Measurements from ENCODE around the gene FGF22. TPM values are rescaled to one million over a fixed set of nuclear protein-coding genes. Genes with fewer than 3 reads are reported as not detected.

FGF22 gene
- total and polyA plus RNA-seq, 10 of the 15 experiments (the other 5 are each of a cell fraction or from before 2014, with no cell fraction given), result 0.05 TPM; not detected in 9

- no peaks in the 10 kb centered on the region for H3K4me1 ChIP-seq (ENCODE audit: control insufficient read depth, insufficient read depth, low read length)
- H3K27ac ChIP-seq (ENCODE audit: control insufficient read depth, insufficient read depth), result no peak overlapping the region
- H2AFZ ChIP-seq (ENCODE audit: control insufficient read depth, low read depth, low read length), result no peak overlapping the region
- H3K4me2 ChIP-seq (ENCODE audit: control insufficient read depth, insufficient read depth), result no peak overlapping the region
- ChIA-PET CTCF (no interaction called here), RAD21 (ENCODE audit: unreplicated experiment) (interaction anchor here (0.6 kb wide), 1 partner anchor 122 kb away, joined by 3 read pairs; no protein-coding TSS in a partner anchor), POLR2A (no interaction called here), SMC1A (ENCODE audit: uncharacterized antibody, unreplicated experiment) (no interaction called here)
- H3K9me3 ChIP-seq (replicated peaks; ENCODE audit: control insufficient read depth, insufficient read depth, low read length), result no peaks in the 10 kb centered on the region
- peaks cover under 1% of the 10 kb centered on the region; the same call in 1 of the 2 replicates for H4K20me1 ChIP-seq (ENCODE audit: control insufficient read depth, insufficient read depth)
- peaks cover 8% of the 10 kb centered on the region for H3K79me2 ChIP-seq (ENCODE audit: control insufficient read depth, insufficient read depth, low read length)
- no peak overlapping the region for H3K9ac ChIP-seq (ENCODE audit: control insufficient read depth, insufficient read depth, low read length)
- in situ Hi-C loops (cut with MboI) (no loop called here), intact Hi-C loops (cut with micrococcal nuclease; ENCODE audit: unreplicated experiment) (no loop called here)
- 87% methylated on average over 11 of the region's 29 CpGs for WGBS (ENCODE audit: insufficient coverage, insufficient replicate concordance, low lambda C conversion rate, missing lambda C conversion rate)
- no peak for FAIRE-seq
- TF ChIP-seq STAT3 (IDR thresholded peaks at IDR 0.05; ENCODE audit: low read depth, low read length) (no peak), STAT1 (conservative IDR thresholded peaks at IDR 0.05) (no peak), BCLAF1 (IDR thresholded peaks at IDR 0.05) (no peak), ZNF384 (IDR thresholded peaks at IDR 0.05; ENCODE audit: borderline replicate concordance, low read depth, low read length) (no peak), POLR2A (IDR thresholded peaks at IDR 0.05; ENCODE audit: low read depth, low read length) (peak; percentile 13), ZNF217 (IDR thresholded peaks at IDR 0.05) (no peak), HDAC2 (IDR thresholded peaks at IDR 0.05) (no peak)
- no TSS peak for BruUV-seq (replicated peaks)
- H3K27me3 ChIP-seq (replicated peaks in 1 of 2; ENCODE audit: control insufficient read depth in 2 of 2, insufficient read depth in 2 of 2, low read length in 1 of 2), result no peaks in the 10 kb centered on the region
- ATAC-seq, result no peak
- H3K36me3 ChIP-seq (ENCODE audit: control insufficient read depth in 2 of 2, insufficient read depth in 2 of 2, low read length in 1 of 2), result peaks cover 7 to 47% of the 10 kb centered on the region in 2 experiments; a peak in 3 of 4 replicates
- H3K4me3 ChIP-seq, result no peak overlapping the region
- no peak for DNase-seq (ENCODE audit: low read depth, low spot score)
Observed at GRCh38 chr19:648305-648704, 8.6 kb downstream of the FGF22 start.

Measured in GM12878 (cell line).